Right lung (tissue), 5 donors: ENCODE measurements around the gene PPIL4. TPM values are rescaled to one million over a fixed set of nuclear protein-coding genes. Genes with fewer than 3 reads are reported as not detected.

ENCODE experiments used
- DNase-seq, 2 donors: peaks; one replicate each; pipeline ENCODE4 v3.0.0-alpha.2; 2013
- polyA plus RNA-seq, 5 donors: library from polyadenylated mRNA; unstranded; fragments of 120-200 nt; gene quantifications; one replicate each; pipeline versions ENCODE4 v1.2.1 to v1.2.3, GENCODE V29; 2013; ENCODE audit warnings: inconsistent platforms in 1 of 5, low replicate concordance in 1 of 5; ENCODE audit not compliant: insufficient read length in 5 of 5, insufficient read depth in 1 of 5

The PPIL4 gene
- polyA plus RNA-seq, 5 donors, result 51.9 to 75.3 (median 72.7) TPM

GRCh38 chr6:149487316-149487715 lies 58.5 kb downstream of the PPIL4 start:
- DNase-seq, result no peak

GRCh38 chr6:149484733-149485700 lies 60.8 kb downstream of the PPIL4 start, which contains the start of gene ZC3H12D:
Gene ZC3H12D (minus strand): TSS chr6:149485014. CDS start chr6:149474543, 10,471 bp downstream.
- no peak for DNase-seq

- DNase-seq, result no peak
Observed at GRCh38 chr6:149483849-149484655, 61.8 kb downstream of the PPIL4 start.

GRCh38 chr6:149483334-149483725 lies 62.5 kb downstream of the PPIL4 start:
- peak; percentile 56 to 61 for DNase-seq

GRCh38 chr6:149482545-149483333 lies 63.1 kb downstream of the PPIL4 start:
- peak in 1 of 2 donors; percentile 21 for DNase-seq

- DNase-seq, result no peak
Observed at GRCh38 chr6:149480502-149481280, 65.2 kb downstream of the PPIL4 start.

- DNase-seq, result no peak
Observed at GRCh38 chr6:149478631-149479314, 67.1 kb downstream of the PPIL4 start.

GRCh38 chr6:149477544-149477943 lies 68.3 kb downstream of the PPIL4 start:
- DNase-seq, result no peak

GRCh38 chr6:149476789-149477455 lies 68.9 kb downstream of the PPIL4 start:
- no peak for DNase-seq

- no peak for DNase-seq
Observed at GRCh38 chr6:149474108-149474935, 71.5 kb downstream of the PPIL4 start.

GRCh38 chr6:149473080-149474052 lies 72.5 kb downstream of the PPIL4 start:
- DNase-seq, result no peak

GRCh38 chr6:149472241-149472640 lies 73.6 kb downstream of the PPIL4 start:
- no peak for DNase-seq

- no peak for DNase-seq
Observed at GRCh38 chr6:149471801-149472200, 74.0 kb downstream of the PPIL4 start.

- DNase-seq, result no peak
Observed at GRCh38 chr6:149470948-149471347, 74.9 kb downstream of the PPIL4 start.

GRCh38 chr6:149468179-149468578 lies 77.7 kb downstream of the PPIL4 start:
- DNase-seq, result no peak

GRCh38 chr6:149467265-149467664 lies 78.6 kb downstream of the PPIL4 start:
- DNase-seq, result no peak

- DNase-seq, result no peak
Observed at GRCh38 chr6:149464411-149464810, 81.4 kb downstream of the PPIL4 start.
